Mesothelial cell of epicardium (in vitro differentiated cells): ENCODE results near the gene CCR7. TPM values are rescaled to one million over a fixed set of nuclear protein-coding genes. Genes with fewer than 3 reads are reported as not detected.

Experiments used
- DNase-seq, 2 experiments: peaks; one replicate each; pipeline ENCODE4 v3.0.0; 2021; ENCODE audit warnings: low spot score in 2 of 2; ENCODE audit not compliant: unreplicated experiment in 2 of 2
- H3K27ac Mint-ChIP-seq: 2 replicates; pipeline ENCODE4 v1.8.0; 2021; ENCODE audit warnings: mixed read lengths
- H3K27me3 Mint-ChIP-seq: 2 replicates; pipeline ENCODE4 v1.8.0; 2021; ENCODE audit warnings: low read depth, mixed read lengths
- H3K36me3 Mint-ChIP-seq: 2 replicates; pipeline ENCODE4 v1.8.0; 2021; ENCODE audit warnings: mixed read lengths
- H3K4me1 Mint-ChIP-seq: 2 replicates; pipeline ENCODE4 v1.8.0; 2021; ENCODE audit warnings: mixed read lengths
- H3K4me3 Mint-ChIP-seq: 2 replicates; pipeline ENCODE4 v1.8.0; 2021; ENCODE audit warnings: mild to moderate bottlenecking, moderate library complexity, mixed read lengths
- H3K9me3 Mint-ChIP-seq: 2 replicates; pipeline ENCODE4 v1.8.0; 2021; ENCODE audit warnings: mixed read lengths
- total RNA-seq: library from RNA; stranded (reverse); gene quantifications from 3 replicates; pipeline ENCODE4 v1.2.1, GENCODE V29; 2021
- TF ChIP-seq, protein P1 (sequence below): fragments of 200-600 bp; sonication (generic); IDR thresholded peaks from one replicate; pipeline ENCODE4 v1.5.0; 2021; ENCODE audit warnings: antibody characterized with exemption; ENCODE audit not compliant: unreplicated experiment

Gene CCR7
- total RNA-seq, 1 donor from 2014 or later: 0.09 TPM

DNA sequence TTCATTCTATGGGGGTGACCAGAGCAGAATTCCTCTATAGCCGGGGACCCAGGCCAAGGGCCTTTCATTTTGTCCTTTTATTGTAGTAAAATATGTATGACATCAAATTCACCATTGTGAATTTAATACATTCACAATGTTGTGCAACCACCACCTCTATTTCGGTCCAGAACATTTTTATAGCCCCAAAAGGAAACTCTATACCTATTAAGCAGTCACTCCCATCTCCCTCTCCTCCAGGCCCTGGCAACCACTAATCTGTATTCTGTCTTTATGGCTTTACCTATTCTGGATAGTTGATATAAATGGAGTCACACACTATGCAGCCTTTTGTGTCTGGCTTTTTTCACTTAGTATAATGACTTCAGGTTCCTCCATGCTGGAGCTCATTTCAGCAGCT lies 54.1 kb downstream of the CCR7 start:
- no peak for DNase-seq
- Mint-ChIP-seq H3K36me3 (no peaks in the 10 kb centered on the region), H3K27ac (no peak overlapping the region), H3K27me3 (peaks cover 10% of the 10 kb centered on the region), H3K4me1 (peaks cover 28% of the 10 kb centered on the region), H3K4me3 (no peak overlapping the region), H3K9me3 (no peaks in the 10 kb centered on the region)
- TF ChIP-seq, protein P1, sequence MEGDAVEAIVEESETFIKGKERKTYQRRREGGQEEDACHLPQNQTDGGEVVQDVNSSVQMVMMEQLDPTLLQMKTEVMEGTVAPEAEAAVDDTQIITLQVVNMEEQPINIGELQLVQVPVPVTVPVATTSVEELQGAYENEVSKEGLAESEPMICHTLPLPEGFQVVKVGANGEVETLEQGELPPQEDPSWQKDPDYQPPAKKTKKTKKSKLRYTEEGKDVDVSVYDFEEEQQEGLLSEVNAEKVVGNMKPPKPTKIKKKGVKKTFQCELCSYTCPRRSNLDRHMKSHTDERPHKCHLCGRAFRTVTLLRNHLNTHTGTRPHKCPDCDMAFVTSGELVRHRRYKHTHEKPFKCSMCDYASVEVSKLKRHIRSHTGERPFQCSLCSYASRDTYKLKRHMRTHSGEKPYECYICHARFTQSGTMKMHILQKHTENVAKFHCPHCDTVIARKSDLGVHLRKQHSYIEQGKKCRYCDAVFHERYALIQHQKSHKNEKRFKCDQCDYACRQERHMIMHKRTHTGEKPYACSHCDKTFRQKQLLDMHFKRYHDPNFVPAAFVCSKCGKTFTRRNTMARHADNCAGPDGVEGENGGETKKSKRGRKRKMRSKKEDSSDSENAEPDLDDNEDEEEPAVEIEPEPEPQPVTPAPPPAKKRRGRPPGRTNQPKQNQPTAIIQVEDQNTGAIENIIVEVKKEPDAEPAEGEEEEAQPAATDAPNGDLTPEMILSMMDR: no peak

DNA sequence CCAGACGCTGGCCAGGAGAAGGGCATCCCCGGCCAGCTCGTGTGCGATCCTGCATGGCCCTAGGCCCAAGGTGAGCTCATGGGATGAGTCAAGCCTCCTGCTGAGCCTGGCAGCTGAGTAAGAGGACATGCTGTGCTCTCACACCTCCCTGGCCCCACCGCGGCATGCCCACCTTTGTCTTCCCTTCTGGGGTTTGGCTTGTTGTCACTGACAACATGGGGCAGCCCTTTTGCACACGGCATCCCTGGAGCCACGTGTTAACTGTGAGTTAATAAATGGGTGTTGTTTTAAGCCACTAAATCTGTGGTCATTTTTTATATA lies 55.0 kb downstream of the CCR7 start:
- TF ChIP-seq, protein P1: no peak
- H3K4me1 Mint-ChIP-seq: peaks cover 30% of the 10 kb centered on the region
- no peaks in the 10 kb centered on the region for H3K9me3 Mint-ChIP-seq
- peaks cover 9% of the 10 kb centered on the region for H3K27me3 Mint-ChIP-seq
- no peak overlapping the region for H3K27ac Mint-ChIP-seq
- DNase-seq: no peak
- no peaks in the 10 kb centered on the region for H3K36me3 Mint-ChIP-seq
- H3K4me3 Mint-ChIP-seq: no peak overlapping the region

GRCh38 chr17:40509626-40510327 lies 55.5 kb downstream of the CCR7 start:
- DNase-seq: no peak

GRCh38 chr17:40506786-40507185 lies 58.5 kb downstream of the CCR7 start:
- TF ChIP-seq, protein P1: no peak
- H3K9me3 Mint-ChIP-seq: no peaks in the 10 kb centered on the region

More at GRCh38 chr17:40509626-40510327, 55.5 kb downstream of the CCR7 start:
- Mint-ChIP-seq H3K27me3 (peaks cover 8% of the 10 kb centered on the region), H3K4me3 (no peak overlapping the region), H3K36me3 (no peaks in the 10 kb centered on the region), H3K9me3 (no peaks in the 10 kb centered on the region), H3K4me1 (peaks cover 30% of the 10 kb centered on the region), H3K27ac (no peak overlapping the region)
- TF ChIP-seq, protein P1: no peak

More at GRCh38 chr17:40506786-40507185, 58.5 kb downstream of the CCR7 start:
- H3K4me3 Mint-ChIP-seq: no peak overlapping the region
- no peak overlapping the region for H3K27ac Mint-ChIP-seq
- no peak for DNase-seq
- no peaks in the 10 kb centered on the region for H3K27me3 Mint-ChIP-seq
- H3K36me3 Mint-ChIP-seq: no peaks in the 10 kb centered on the region
- peaks cover 24% of the 10 kb centered on the region for H3K4me1 Mint-ChIP-seq

Other genes with a start within 250 kb of the CCR7 start
- 0.27 TPM in 1 of 3 replicates, not detected in the others for gene GJD3, start 200.7 kb downstream of the CCR7 start, total RNA-seq
- gene TOP2A, start 147.6 kb downstream of the CCR7 start, total RNA-seq: 79.4 to 91.0 TPM (median 85.3 TPM) in 3 replicates
- 106 to 111 TPM (median 108 TPM) in 3 replicates for gene IGFBP4, start 122.0 kb downstream of the CCR7 start, total RNA-seq
- gene TNS4, start 63.8 kb downstream of the CCR7 start, total RNA-seq: 0.07 TPM in 1 of 3 replicates, not detected in the others
- 162 to 163 TPM (median 162 TPM) in 3 replicates for gene SMARCE1, start 82.3 kb upstream of the CCR7 start, total RNA-seq
- not detected in 3 replicates for gene KRT222, start 99.7 kb upstream of the CCR7 start, total RNA-seq
- not detected in 3 replicates for gene KRT24, start 138.3 kb upstream of the CCR7 start, total RNA-seq
- not detected in 3 replicates for gene KRT25, start 189.9 kb upstream of the CCR7 start, total RNA-seq
- gene KRT26, start 206.7 kb upstream of the CCR7 start, total RNA-seq: not detected in 3 replicates
- not detected in 3 replicates for gene KRT27, start 217.1 kb upstream of the CCR7 start, total RNA-seq
- not detected in 3 replicates for gene KRT28, start 234.5 kb upstream of the CCR7 start, total RNA-seq